Bronchial smooth muscle cell (primary cell): ENCODE results near the gene C20orf141. TPM values are rescaled to one million over a fixed set of nuclear protein-coding genes. Genes with fewer than 3 reads are reported as not detected.

Experiments used
- total RNA-seq: library from RNA; depleted of rRNA; stranded (reverse); fragments of >200 nt; gene quantifications from 2 replicates; pipeline ENCODE4 v1.2.1, GENCODE V29; 2014

C20orf141 gene, protein sequence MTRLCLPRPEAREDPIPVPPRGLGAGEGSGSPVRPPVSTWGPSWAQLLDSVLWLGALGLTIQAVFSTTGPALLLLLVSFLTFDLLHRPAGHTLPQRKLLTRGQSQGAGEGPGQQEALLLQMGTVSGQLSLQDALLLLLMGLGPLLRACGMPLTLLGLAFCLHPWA
- 0.32 TPM in 1 of 2 replicates, not detected in the other for total RNA-seq

DNA sequence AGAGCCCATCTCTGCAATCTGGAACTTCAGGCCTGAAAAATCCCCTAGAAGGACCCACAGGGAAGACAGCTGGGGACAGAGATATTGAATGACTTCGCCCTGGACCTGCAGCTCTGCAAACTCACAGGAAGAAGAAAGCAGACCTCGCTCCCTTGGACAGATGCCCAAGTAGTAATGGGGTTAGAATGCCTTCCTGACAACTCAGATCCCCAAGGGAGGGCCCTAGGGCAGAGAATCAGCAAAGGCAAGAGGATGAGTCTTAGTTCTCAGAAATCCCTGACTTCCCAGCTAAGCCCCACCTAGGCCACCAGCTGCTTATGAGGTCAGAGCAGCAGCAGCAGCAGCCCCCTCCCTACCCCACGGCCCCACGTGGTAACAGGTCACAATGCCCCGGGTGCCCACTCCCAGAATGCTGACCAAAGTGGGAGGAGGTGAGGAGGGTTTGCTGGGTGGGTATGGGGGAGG, at the start of gene C20orf141:
Gene C20orf141, plus strand, starts transcription at position 401 of the 465 bp plus-strand sequence. CDS start 198 bp downstream, outside the sequence.

DNA sequence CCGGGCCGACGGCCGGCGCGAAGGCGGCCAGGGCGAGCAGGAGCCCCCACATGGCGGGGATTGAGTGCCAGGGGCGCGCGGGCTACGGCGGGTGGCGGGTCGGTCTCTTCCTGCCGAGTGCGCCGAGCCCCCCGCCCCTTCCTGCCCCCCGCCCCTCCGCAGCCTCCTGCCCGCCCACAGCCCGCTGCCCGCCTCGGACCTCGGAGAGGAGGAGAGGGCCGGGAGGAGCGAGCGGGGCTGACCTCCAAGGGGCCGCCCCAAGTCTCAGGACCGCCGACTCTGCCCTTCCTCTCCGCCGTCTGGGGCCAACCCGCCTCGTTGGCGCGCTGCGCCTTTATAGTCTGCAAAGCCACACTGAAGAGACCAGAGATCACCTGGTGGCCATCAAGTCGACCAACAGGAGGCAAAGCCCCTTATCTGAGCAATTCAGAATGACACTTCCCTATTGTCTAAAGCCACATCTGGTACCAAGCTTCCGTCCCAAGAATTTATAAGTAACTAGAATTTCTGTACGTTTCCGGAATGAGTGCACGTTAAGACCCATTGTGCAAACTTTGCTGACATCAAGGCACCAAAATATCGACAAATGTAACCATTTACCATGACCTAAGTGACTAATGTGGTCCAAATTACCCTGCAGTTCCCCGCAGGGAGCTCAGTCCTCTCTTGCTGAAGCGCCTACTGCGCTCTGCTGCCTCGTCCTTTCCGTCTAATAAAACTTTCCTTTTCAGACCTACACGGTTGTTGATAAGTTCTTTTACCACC, 14.1 kb upstream of the C20orf141 start, which contains the start of gene CPXM1:
Gene CPXM1, minus strand, starts transcription at position 107 of the 765 bp plus-strand sequence. Its CDS starts 55 bp downstream, at position 52.

DNA sequence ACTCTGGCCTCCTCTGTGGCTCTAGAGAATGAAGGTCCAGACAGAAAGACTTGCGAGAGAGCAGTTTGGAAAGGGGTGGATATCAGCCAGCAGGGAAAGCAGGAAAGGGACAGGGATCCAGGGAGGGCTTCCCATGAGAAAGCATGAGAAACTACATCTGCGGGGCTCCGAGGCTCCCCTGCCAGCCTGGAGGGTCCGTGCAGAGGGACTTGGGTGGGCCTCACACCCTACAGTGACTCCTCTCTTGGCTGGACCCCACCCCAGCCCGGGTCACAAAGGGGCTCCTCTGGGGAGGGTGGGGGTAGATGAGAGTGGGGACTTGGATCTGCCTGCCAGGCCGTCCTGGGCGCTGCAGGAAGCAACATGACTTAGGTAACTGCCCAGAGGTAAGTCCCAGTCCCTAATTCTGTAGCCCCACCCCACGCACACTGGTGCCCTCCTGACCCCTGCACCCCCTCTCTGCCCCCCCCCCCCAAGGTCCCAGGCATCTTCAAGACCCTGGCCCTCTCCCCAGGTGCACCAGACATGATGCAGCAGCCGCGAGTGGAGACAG, 1.3 kb downstream of the C20orf141 start, which contains the start of gene TMEM239:
Gene TMEM239, plus strand, starts transcription at position 335 of the 553 bp plus-strand sequence. Its CDS starts 191 bp downstream, at position 526.

DNA sequence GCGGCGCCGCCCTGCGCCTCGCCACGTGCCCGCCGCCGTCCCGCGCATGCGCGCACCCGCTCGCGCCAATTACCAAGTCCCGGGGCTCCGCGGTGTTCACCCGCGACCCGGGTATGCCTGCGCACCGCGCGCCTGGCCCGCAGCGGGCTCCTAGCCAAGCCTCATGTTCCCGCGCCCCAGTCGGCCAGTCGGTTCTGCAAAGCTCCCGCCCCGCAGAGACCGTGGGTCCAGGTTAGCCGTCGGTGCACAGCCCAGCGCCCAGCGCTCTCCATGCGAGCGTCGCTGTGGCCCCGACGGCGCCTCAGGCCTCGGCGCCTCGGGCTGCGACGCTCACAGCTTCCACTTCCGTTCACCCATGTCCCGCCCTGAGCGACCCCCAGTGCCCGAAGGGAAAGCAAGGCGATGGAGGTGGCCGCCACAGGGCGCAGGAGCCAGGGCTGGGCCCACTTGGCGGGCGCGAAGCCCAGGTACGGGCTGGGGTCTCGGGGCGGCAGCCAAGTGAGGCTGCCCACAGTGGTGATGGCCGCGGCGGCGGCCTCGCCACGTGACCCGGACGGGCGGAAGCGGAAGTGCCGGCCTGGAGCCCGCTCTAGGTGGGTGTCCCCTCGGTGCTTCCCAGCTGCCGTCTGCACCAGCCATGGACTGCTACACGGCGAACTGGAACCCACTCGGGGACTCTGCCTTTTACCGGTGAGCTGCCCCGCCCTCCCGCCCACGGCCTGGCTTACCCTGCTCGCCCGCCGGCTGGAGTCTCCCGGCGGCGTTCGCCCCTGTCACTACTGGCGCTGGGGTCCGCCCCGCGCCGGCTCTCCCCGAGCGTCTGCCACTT, 25.6 kb downstream of the C20orf141 start, which contains the start of the genes PCED1A and VPS16:
Gene PCED1A, minus strand, starts transcription at position 518 of the 829 bp plus-strand sequence. CDS start 743 bp downstream, outside the sequence.
Gene VPS16, plus strand, starts transcription at position 608 of the 829 bp plus-strand sequence. Its CDS starts 30 bp downstream, at position 638.

Other genes with a start within 250 kb of the C20orf141 start
- 100 and 112 TPM in 2 replicates for gene NOP56, start 162.4 kb upstream of the C20orf141 start, total RNA-seq
- gene IDH3B, start 150.8 kb upstream of the C20orf141 start, total RNA-seq, result 119 and 139 TPM in 2 replicates
- gene EBF4, start 122.2 kb upstream of the C20orf141 start, total RNA-seq, result 0.16 and 0.43 TPM in 2 replicates
- 0.47 and 1.0 TPM in 2 replicates for gene CPXM1, start 14.4 kb upstream of the C20orf141 start, total RNA-seq
- under 0.01 TPM in 1 of 2 replicates, not detected in the other for gene TMEM239, start 1.4 kb downstream of the C20orf141 start, total RNA-seq
- 16.7 and 17.3 TPM in 2 replicates for gene PCED1A, start 25.7 kb downstream of the C20orf141 start, total RNA-seq
- gene VPS16, start 25.8 kb downstream of the C20orf141 start, total RNA-seq, result 68.1 and 78.9 TPM in 2 replicates
- gene PTPRA, start 58.5 kb downstream of the C20orf141 start, total RNA-seq, result 22.5 and 24.9 TPM in 2 replicates
- 0.26 and 0.32 TPM in 2 replicates for gene GNRH2, start 228.6 kb downstream of the C20orf141 start, total RNA-seq
- gene MRPS26, start 231.1 kb downstream of the C20orf141 start, total RNA-seq, result 39.1 and 46.0 TPM in 2 replicates